Middle frontal gyrus (tissue), 1 donor: Measurements from ENCODE around the gene SASH3.

Experiments
- DNase-seq: peaks from one replicate; pipeline ENCODE4 v3.0.0-alpha.2; 2015; ENCODE audit warnings: low spot score; ENCODE audit errors: extremely low spot score

Gene SASH3

GRCh38 chrX:129759576-129760061 is 20.1 kb upstream of the SASH3 start:
- DNase-seq: no peak

GRCh38 chrX:129760155-129760554 is 19.6 kb upstream of the SASH3 start:
- no peak for DNase-seq

- DNase-seq: no peak
These were observed 18.8 kb upstream of the SASH3 start for GRCh38 chrX:129760981-129761380.

GRCh38 chrX:129761596-129761995 is 18.2 kb upstream of the SASH3 start:
- DNase-seq: no peak

GRCh38 chrX:129762448-129762847 is 17.3 kb upstream of the SASH3 start:
- no peak for DNase-seq

GRCh38 chrX:129763666-129764065 is 16.1 kb upstream of the SASH3 start:
- DNase-seq: no peak

GRCh38 chrX:129768186-129768585 is 11.6 kb upstream of the SASH3 start:
- DNase-seq: no peak

GRCh38 chrX:129768586-129769466 is 10.9 kb upstream of the SASH3 start:
- DNase-seq: no peak

- DNase-seq: no peak
These were observed 10.1 kb upstream of the SASH3 start for GRCh38 chrX:129769467-129770154.

GRCh38 chrX:129771266-129771995 is 8.3 kb upstream of the SASH3 start:
- no peak for DNase-seq

GRCh38 chrX:129772796-129773431 is 6.8 kb upstream of the SASH3 start:
- DNase-seq: no peak

GRCh38 chrX:129773649-129774458 is 5.9 kb upstream of the SASH3 start:
- DNase-seq: no peak

- DNase-seq: no peak
These were observed 2.3 kb upstream of the SASH3 start for GRCh38 chrX:129777218-129778030.

- DNase-seq: no peak
These were observed 570 bp upstream of the SASH3 start for GRCh38 chrX:129779086-129779672.

- no peak for DNase-seq
These were observed 824 bp downstream of the SASH3 start for GRCh38 chrX:129780441-129781105.

GRCh38 chrX:129781134-129781672 is 1.5 kb downstream of the SASH3 start:
- DNase-seq: no peak

GRCh38 chrX:129781680-129782495 is 2.1 kb downstream of the SASH3 start:
- no peak for DNase-seq

GRCh38 chrX:129782706-129783105 is 3.0 kb downstream of the SASH3 start:
- DNase-seq: no peak
